ENCODE results near the gene TMEM88. TPM values are rescaled to one million over a fixed set of nuclear protein-coding genes. Genes with fewer than 3 reads are reported as not detected.

Gene TMEM88
- total and polyA plus RNA-seq, 2 of the 4 experiments (the other 2 are of a cell fraction) = 2.1 TPM; not detected in 1

GRCh38 chr17:7894866-7895265 lies 40.0 kb downstream of the TMEM88 start:
- H3K9ac ChIP-seq (ENCODE audit: low read depth, low read length) = no peak overlapping the region
- BruUV-seq (replicated peaks) = no TSS peak
- no peak overlapping the region for H2BK20ac ChIP-seq (ENCODE audit: low read depth, low read length)
- no peak for DNase-seq
- no peak for ATAC-seq (ENCODE audit: low read depth)
- no peak overlapping the region for H3K4ac ChIP-seq (ENCODE audit: low read depth, low read length)
- intact Hi-C loops (cut with micrococcal nuclease) = loop anchor here (5.0 kb wide), 2 partner anchors 73 to 153 kb away; no protein-coding TSS in a partner anchor
- in situ Hi-C loops (cut with MboI; ENCODE audit: low sequenced_read_pairs) = loop anchor here (5.0 kb wide), 1 partner anchor 33 kb away; no protein-coding TSS in a partner anchor
- no peak overlapping the region for H2BK5ac ChIP-seq (ENCODE audit: low read depth, low read length, poor library complexity, severe bottlenecking)
- no peaks in the 10 kb centered on the region for H3K9me3 ChIP-seq (ENCODE audit: control insufficient read depth, insufficient read depth, low read length)
- 100% methylated on average over 3 of the region's 8 CpGs; no CpG with 5 or more reads in 1 of the 2 experiments for WGBS, 2 experiments (ENCODE audit: extremely low coverage in 2 of 2, insufficient read length in 1 of 2)
- no peak overlapping the region for H2AFZ ChIP-seq (replicated peaks; ENCODE audit: low read length, poor library complexity)
- no peak overlapping the region for H2AK9ac ChIP-seq (replicated peaks; ENCODE audit: low read depth, low read length, poor library complexity)
- H3K4me1 ChIP-seq (ENCODE audit: control insufficient read depth, insufficient read depth, low read length) = peaks cover 2% of the 10 kb centered on the region; the same call in 1 of the 2 replicates
- H4K91ac ChIP-seq (ENCODE audit: insufficient read depth, low read depth, low read length) = no peak overlapping the region
- ChIA-PET POLR2A (ENCODE audit: unreplicated experiment) (no interaction called here), CTCF (no interaction called here)
- peaks cover 2% of the 10 kb centered on the region; the same call in 1 of the 2 replicates for H3K9me1 ChIP-seq (ENCODE audit: insufficient read depth, low read length)
- H2BK15ac ChIP-seq (ENCODE audit: low read depth, low read length) = no peak overlapping the region
- peaks cover under 1 to 44% of the 10 kb centered on the region in 2 experiments; a peak in 3 of 4 replicates for H3K79me1 ChIP-seq (ENCODE audit: low read depth in 1 of 2, low read length in 2 of 2)
- peaks cover 3% of the 10 kb centered on the region; the same call in 1 of the 2 replicates for H4K20me1 ChIP-seq (ENCODE audit: insufficient read depth, low read length)
- no peak overlapping the region for H3K23ac ChIP-seq (ENCODE audit: low read depth, low read length)
- dilution Hi-C loops (cut with HindIII; ENCODE audit: low sequenced_read_pairs, unreplicated experiment) = no loop called here
- H3K36me3 ChIP-seq (ENCODE audit: control insufficient read depth, insufficient read depth, low read length) = peaks cover 66% of the 10 kb centered on the region
- H3K56ac ChIP-seq (ENCODE audit: extremely low read depth, insufficient read depth, low read length) = no peak overlapping the region
- no peak for TF ChIP-seq MXI1 (IDR thresholded peaks at IDR 0.05; ENCODE audit: borderline replicate concordance, low read depth, low read length)
- TF ChIP-seq BHLHE40 (IDR thresholded peaks at IDR 0.05; ENCODE audit: low read depth, low read length) = no peak
- no peak for TF ChIP-seq NFE2L2 (IDR thresholded peaks at IDR 0.05; ENCODE audit: low read depth, low read length)
- TF ChIP-seq CTCF (conservative IDR thresholded peaks at IDR 0.05; ENCODE audit: low read depth, low read length) = no peak
- TF ChIP-seq RCOR1 (IDR thresholded peaks at IDR 0.05; ENCODE audit: insufficient replicate concordance, low read length) = no peak
- no peak for TF ChIP-seq RAD21 (IDR thresholded peaks at IDR 0.05; ENCODE audit: low read length)
- no peak for TF ChIP-seq CHD1 (IDR thresholded peaks at IDR 0.05; ENCODE audit: low read depth, low read length)
- TF ChIP-seq FOS (IDR thresholded peaks at IDR 0.05; ENCODE audit: low read depth, low read length) = no peak
- no peak for TF ChIP-seq CEBPB (IDR thresholded peaks at IDR 0.05; ENCODE audit: low read depth, low read length)
- no peak for TF ChIP-seq RFX5 (IDR thresholded peaks at IDR 0.05; ENCODE audit: low read depth, low read length)
- H4K5ac ChIP-seq (ENCODE audit: low read depth, low read length) = no peak overlapping the region
- no peak overlapping the region for H3K27ac ChIP-seq (ENCODE audit: insufficient read depth, low read length)
- no peak overlapping the region for H3K4me2 ChIP-seq (ENCODE audit: low read depth, low read length)
- no peak overlapping the region for H2AK5ac ChIP-seq (ENCODE audit: low read depth, low read length)
- H3K4me3 ChIP-seq (ENCODE audit: insufficient read depth, low read depth, low read length) = no peak overlapping the region
- no peak overlapping the region for H3K14ac ChIP-seq (replicated peaks; ENCODE audit: low read depth, low read length)
- no peak overlapping the region for H2BK120ac ChIP-seq (ENCODE audit: low read depth, low read length)
- H4K8ac ChIP-seq (ENCODE audit: low read depth in 2 of 2, low read length in 2 of 2) = no peak overlapping the region
- H3K27me3 ChIP-seq (ENCODE audit: control insufficient read depth, insufficient read depth, low read length) = no peaks in the 10 kb centered on the region
- H3K18ac ChIP-seq (ENCODE audit: low read depth, low read length) = no peak overlapping the region

Data from IMR-90 (cell line).